C4-2B (cell line): ENCODE data around the gene SDHAF1.

ENCODE experiments used
- ZFX ChIP-seq: fragments of 450-650 bp; IDR thresholded peaks from 2 replicates; pipeline ENCODE4 v1.6.1; 2017
- TF ChIP-seq, protein P1 (sequence below): fragments of 450-650 bp; conservative IDR thresholded peaks from 2 replicates; pipeline ENCODE4 v1.5.1; 2017; ENCODE audit warnings: mild to moderate bottlenecking

DNA sequence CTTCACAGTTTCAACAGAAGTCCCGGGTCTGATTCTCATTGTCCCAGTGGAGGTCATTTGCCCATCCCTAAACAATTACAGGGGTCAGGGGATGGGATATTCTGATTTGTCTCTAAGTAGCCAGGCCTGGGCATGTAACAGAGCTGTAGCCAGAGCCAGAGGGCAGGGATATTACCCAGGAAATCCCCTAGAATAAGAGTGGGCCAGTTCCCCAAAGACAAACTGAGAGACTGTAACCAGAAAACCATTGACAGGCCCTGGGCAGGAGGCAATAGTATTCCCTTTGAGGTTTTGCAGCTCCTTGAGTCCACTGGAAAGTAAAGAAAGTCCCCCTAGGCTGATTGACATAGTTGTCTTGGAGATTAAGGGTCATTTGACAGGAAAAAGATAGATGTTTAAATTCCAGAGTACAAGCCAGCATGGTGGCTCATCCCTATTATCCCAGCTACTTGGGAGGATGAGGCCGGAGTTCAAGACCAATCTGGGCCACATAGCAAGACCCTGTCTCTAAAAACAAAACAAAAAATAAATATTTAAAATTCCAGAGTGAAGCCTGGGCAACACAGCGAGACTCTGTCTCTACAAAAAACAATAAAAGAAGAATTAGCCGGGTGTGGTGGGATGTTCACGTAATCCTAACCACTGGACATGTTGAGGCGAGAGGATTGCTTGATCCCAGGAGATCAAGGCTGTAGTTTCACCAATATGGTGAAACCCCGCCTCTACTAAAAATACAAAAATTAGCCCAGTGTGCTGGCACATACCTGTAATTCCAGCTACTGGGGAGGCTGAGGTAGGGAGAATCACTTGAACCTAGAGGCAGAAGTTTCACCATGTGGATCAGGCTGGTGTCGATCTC, 1.9 kb upstream of the SDHAF1 start:
- TF ChIP-seq, protein P1, sequence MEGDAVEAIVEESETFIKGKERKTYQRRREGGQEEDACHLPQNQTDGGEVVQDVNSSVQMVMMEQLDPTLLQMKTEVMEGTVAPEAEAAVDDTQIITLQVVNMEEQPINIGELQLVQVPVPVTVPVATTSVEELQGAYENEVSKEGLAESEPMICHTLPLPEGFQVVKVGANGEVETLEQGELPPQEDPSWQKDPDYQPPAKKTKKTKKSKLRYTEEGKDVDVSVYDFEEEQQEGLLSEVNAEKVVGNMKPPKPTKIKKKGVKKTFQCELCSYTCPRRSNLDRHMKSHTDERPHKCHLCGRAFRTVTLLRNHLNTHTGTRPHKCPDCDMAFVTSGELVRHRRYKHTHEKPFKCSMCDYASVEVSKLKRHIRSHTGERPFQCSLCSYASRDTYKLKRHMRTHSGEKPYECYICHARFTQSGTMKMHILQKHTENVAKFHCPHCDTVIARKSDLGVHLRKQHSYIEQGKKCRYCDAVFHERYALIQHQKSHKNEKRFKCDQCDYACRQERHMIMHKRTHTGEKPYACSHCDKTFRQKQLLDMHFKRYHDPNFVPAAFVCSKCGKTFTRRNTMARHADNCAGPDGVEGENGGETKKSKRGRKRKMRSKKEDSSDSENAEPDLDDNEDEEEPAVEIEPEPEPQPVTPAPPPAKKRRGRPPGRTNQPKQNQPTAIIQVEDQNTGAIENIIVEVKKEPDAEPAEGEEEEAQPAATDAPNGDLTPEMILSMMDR, result no peak
- no peak for TF ChIP-seq ZFX
